Measurements from ENCODE around the gene EDNRA. TPM values are rescaled to one million over a fixed set of nuclear protein-coding genes. Genes with fewer than 3 reads are reported as not detected.

The EDNRA gene
- total and polyA plus RNA-seq, 9 of the 15 experiments (the other 6 are each of a cell fraction or from before 2014, with no cell fraction given), result not detected

GRCh38 chr4:147538711-147539110 lies 57.8 kb downstream of the EDNRA start:
- Histone ChIP-seq H3K9me1 (ENCODE audit: control insufficient read depth, insufficient read depth, low read length) (no peaks in the 10 kb centered on the region), H3K4me3 (no peak overlapping the region), H3K79me2 (ENCODE audit: control insufficient read depth, insufficient read depth, low read length) (no peaks in the 10 kb centered on the region), H3K27ac (ENCODE audit: extremely low read depth, low read depth, low read length) (no peak overlapping the region), H3K4me2 (ENCODE audit: insufficient read depth, low read length) (no peak overlapping the region), H3K36me3 (ENCODE audit: control insufficient read depth, insufficient read depth, low read length) (no peaks in the 10 kb centered on the region), H3K27me3 (ENCODE audit: control insufficient read depth in 2 of 2, insufficient read depth in 2 of 2, low read length in 2 of 2) (peaks cover 0 to 4% of the 10 kb centered on the region in 2 experiments; a peak in 2 of 5 replicates), H3K4me1 (replicated peaks in 1 of 2; ENCODE audit: control insufficient read depth in 2 of 2, insufficient read depth in 2 of 2, low read length in 2 of 2) (no peaks in the 10 kb centered on the region), H3K9ac (ENCODE audit: insufficient read depth in 1 of 2, low read depth in 2 of 2, low read length in 2 of 2) (no peak overlapping the region), H3K9me3 (replicated peaks; ENCODE audit: control insufficient read depth, insufficient read depth, low read depth, low read length) (no peaks in the 10 kb centered on the region), H2AFZ (ENCODE audit: low read depth, low read length) (no peak overlapping the region), H4K20me1 (replicated peaks; ENCODE audit: control insufficient read depth, insufficient read depth, low read length) (no peaks in the 10 kb centered on the region)
- ATAC-seq (no peak), FAIRE-seq (no peak), DNase-seq (ENCODE audit: extremely low read depth in 1 of 4, low spot score in 3 of 4) (no peak)
- in situ Hi-C loops (cut with MboI), result no loop called here
- TF ChIP-seq, protein P1, sequence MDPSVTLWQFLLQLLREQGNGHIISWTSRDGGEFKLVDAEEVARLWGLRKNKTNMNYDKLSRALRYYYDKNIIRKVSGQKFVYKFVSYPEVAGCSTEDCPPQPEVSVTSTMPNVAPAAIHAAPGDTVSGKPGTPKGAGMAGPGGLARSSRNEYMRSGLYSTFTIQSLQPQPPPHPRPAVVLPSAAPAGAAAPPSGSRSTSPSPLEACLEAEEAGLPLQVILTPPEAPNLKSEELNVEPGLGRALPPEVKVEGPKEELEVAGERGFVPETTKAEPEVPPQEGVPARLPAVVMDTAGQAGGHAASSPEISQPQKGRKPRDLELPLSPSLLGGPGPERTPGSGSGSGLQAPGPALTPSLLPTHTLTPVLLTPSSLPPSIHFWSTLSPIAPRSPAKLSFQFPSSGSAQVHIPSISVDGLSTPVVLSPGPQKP (CRISPR knock-in tag; IDR thresholded peaks at IDR 0.05), result no peak
- no peak for TF ChIP-seq POLR2A (conservative IDR thresholded peaks at IDR 0.05)
- TF ChIP-seq, protein P2, sequence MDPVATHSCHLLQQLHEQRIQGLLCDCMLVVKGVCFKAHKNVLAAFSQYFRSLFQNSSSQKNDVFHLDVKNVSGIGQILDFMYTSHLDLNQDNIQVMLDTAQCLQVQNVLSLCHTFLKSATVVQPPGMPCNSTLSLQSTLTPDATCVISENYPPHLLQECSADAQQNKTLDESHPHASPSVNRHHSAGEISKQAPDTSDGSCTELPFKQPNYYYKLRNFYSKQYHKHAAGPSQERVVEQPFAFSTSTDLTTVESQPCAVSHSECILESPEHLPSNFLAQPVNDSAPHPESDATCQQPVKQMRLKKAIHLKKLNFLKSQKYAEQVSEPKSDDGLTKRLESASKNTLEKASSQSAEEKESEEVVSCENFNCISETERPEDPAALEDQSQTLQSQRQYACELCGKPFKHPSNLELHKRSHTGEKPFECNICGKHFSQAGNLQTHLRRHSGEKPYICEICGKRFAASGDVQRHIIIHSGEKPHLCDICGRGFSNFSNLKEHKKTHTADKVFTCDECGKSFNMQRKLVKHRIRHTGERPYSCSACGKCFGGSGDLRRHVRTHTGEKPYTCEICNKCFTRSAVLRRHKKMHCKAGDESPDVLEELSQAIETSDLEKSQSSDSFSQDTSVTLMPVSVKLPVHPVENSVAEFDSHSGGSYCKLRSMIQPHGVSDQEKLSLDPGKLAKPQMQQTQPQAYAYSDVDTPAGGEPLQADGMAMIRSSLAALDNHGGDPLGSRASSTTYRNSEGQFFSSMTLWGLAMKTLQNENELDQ (CRISPR knock-in tag; IDR thresholded peaks at IDR 0.05; ENCODE audit: borderline replicate concordance), result no peak
- no peak for TF ChIP-seq PHTF2 (CRISPR knock-in tag; IDR thresholded peaks at IDR 0.05)
- TF ChIP-seq HDAC1 (IDR thresholded peaks at IDR 0.05), result no peak
- TF ChIP-seq, protein P3, sequence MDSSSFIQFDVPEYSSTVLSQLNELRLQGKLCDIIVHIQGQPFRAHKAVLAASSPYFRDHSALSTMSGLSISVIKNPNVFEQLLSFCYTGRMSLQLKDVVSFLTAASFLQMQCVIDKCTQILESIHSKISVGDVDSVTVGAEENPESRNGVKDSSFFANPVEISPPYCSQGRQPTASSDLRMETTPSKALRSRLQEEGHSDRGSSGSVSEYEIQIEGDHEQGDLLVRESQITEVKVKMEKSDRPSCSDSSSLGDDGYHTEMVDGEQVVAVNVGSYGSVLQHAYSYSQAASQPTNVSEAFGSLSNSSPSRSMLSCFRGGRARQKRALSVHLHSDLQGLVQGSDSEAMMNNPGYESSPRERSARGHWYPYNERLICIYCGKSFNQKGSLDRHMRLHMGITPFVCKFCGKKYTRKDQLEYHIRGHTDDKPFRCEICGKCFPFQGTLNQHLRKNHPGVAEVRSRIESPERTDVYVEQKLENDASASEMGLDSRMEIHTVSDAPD (CRISPR knock-in tag; IDR thresholded peaks at IDR 0.05), result no peak
- TF ChIP-seq ETV5 (CRISPR knock-in tag; IDR thresholded peaks at IDR 0.05; ENCODE audit: low read depth), result no peak
- no peak for TF ChIP-seq ZC3H8 (IDR thresholded peaks at IDR 0.05)
- no peak for TF ChIP-seq CTBP1 (IDR thresholded peaks at IDR 0.05; ENCODE audit: borderline replicate concordance)
- TF ChIP-seq ATF1 (CRISPR knock-in tag; IDR thresholded peaks at IDR 0.05), result no peak
- TF ChIP-seq ATF1 (tag; IDR thresholded peaks at IDR 0.05), result no peak
- no peak for TF ChIP-seq HNRNPH1 (optimal IDR thresholded peaks at IDR 0.05; ENCODE audit: low read depth, low read length)
- TF ChIP-seq RBM14 (IDR thresholded peaks at IDR 0.05; ENCODE audit: borderline replicate concordance, insufficient read depth, low read depth, low read length), result no peak
- TF ChIP-seq PRMT5 (CRISPR knock-in tag; IDR thresholded peaks at IDR 0.05), result no peak
- TF ChIP-seq DACH1 (IDR thresholded peaks at IDR 0.05; ENCODE audit: partially characterized antibody), result no peak
- TF ChIP-seq SPI1 (IDR thresholded peaks at IDR 0.05; ENCODE audit: borderline replicate concordance, low read depth, low read length), result no peak
- no peak for TF ChIP-seq SMAD4 (CRISPR knock-in tag; conservative IDR thresholded peaks at IDR 0.05)
- no peak for TF ChIP-seq HBP1 (CRISPR knock-in tag; IDR thresholded peaks at IDR 0.05)
- no peak for TF ChIP-seq CCNT2 (IDR thresholded peaks at IDR 0.05; ENCODE audit: borderline replicate concordance, extremely low read depth, insufficient read length, low read depth, low read length)
- no peak for TF ChIP-seq ZNF707 (CRISPR knock-in tag; conservative IDR thresholded peaks at IDR 0.05)
- WGBS (ENCODE audit: insufficient coverage, low coverage, missing lambda C conversion rate), result 0% methylated on average over 3 of the region's 3 CpGs
- ChIA-PET POLR2A (no interaction called here), CTCF (ENCODE audit: low intra/inter-chr PET ratio) (no interaction called here)
- intact Hi-C loops (cut with micrococcal nuclease), result no loop called here
- no TSS peak for BruUV-seq (replicated peaks)
